ENCODE results near the gene SOBP.
A peak's percentile ranks its signal among the peaks of the same experiment; 100 is the strongest.
"Not testable (repeated sequence)": the region's sequence is repeated elsewhere in the genome, so short reads cannot be mapped to it uniquely, and the experiment has no call there.

Gene SOBP, protein sequence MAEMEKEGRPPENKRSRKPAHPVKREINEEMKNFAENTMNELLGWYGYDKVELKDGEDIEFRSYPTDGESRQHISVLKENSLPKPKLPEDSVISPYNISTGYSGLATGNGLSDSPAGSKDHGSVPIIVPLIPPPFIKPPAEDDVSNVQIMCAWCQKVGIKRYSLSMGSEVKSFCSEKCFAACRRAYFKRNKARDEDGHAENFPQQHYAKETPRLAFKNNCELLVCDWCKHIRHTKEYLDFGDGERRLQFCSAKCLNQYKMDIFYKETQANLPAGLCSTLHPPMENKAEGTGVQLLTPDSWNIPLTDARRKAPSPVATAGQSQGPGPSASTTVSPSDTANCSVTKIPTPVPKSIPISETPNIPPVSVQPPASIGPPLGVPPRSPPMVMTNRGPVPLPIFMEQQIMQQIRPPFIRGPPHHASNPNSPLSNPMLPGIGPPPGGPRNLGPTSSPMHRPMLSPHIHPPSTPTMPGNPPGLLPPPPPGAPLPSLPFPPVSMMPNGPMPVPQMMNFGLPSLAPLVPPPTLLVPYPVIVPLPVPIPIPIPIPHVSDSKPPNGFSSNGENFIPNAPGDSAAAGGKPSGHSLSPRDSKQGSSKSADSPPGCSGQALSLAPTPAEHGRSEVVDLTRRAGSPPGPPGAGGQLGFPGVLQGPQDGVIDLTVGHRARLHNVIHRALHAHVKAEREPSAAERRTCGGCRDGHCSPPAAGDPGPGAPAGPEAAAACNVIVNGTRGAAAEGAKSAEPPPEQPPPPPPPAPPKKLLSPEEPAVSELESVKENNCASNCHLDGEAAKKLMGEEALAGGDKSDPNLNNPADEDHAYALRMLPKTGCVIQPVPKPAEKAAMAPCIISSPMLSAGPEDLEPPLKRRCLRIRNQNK

DNA sequence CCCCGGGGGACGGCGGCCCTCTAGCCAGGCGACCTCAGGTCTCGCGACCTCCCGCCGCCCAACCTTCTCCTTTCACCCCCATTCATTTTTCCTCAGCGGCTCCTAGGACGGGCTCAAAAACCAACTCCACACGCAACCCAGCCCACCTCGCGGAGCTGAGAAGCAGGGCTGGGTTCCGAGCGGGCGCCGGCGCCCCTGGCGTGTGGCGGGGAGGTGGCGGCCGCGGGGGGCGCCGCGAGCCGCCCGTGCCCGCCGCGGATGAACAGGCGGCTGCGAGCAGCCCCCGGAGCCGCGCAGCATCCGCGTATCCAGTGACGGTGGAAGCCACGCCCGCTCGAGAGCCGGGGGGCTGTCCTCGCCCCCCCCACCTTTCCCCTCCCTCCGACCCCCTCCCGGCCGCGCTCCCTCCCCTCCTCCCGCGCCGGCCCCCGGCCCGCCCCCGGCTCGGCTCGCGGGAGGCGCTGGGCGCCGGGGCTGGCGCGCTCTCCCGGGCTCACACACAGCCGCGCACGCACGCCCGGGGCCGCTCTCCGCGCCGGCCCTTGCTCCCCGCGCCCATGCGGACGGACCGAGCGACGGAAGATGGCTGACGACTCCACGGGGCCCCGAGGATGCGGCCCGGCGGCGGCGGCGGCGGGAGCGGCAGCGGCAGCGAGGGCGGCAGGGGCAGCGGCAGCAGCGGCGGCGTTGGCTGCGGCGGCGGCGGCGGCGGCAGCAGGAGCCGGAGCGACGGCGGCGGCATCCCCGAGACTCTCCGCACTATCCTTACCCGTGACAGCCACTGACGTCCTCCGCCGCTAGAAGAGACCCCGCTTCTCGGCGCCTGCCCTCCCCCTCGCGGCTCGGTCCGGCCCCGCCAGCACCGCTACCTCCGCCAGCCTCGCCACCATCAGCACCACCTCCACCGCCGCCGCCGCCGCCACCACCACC is at the start of gene SOBP:
Gene SOBP (plus strand): TSS at position 482 of the 930 bp plus-strand sequence. CDS start 500 bp downstream, outside the sequence.
- peak in 1 of 4 experiments; percentile 28 for DNase-seq (ENCODE audit: low read depth in 4 of 4, low spot score in 1 of 4)

DNA sequence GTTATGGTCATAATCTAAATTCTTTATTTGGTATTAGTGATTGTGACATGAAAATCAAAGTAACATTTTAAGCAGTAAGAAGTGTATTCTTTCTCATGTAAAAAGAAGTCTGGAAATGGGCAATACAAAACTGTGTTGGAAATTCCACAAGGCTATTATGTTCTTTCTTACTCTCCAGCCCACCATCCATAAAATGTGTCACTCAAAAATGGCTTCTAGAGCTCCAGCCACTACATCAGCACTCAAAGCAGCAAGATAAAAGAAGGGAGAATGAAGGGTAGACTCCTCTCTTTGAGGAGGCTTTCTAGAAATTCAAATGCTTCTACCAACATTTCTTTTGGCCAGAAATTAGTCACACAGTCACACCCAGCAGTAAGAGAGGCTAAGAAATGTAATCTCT is 49.0 kb upstream of the SOBP start:
- DNase-seq (ENCODE audit: low read depth in 4 of 4, low spot score in 1 of 4), result no peak

DNA sequence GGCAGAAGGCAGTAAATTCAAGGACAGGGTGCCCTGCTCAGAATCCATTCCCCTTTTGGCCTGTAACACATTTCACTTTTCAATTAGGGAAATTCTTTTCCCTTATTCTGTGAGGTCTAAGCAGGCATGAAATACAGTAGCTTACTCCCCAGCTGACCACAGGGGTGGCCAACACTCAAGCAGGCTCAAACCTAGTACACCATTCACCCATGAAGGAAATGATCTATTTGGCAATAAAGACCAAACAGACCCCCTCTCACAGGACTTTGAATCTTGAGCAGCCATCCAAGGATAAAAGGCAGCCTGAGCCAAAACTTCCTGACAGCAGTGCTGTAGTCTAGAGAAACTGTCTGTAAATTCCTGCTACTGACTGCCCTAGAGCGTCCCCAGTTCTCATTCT is 48.2 kb upstream of the SOBP start:
- no peak for DNase-seq (ENCODE audit: low read depth in 4 of 4, low spot score in 1 of 4)

DNA sequence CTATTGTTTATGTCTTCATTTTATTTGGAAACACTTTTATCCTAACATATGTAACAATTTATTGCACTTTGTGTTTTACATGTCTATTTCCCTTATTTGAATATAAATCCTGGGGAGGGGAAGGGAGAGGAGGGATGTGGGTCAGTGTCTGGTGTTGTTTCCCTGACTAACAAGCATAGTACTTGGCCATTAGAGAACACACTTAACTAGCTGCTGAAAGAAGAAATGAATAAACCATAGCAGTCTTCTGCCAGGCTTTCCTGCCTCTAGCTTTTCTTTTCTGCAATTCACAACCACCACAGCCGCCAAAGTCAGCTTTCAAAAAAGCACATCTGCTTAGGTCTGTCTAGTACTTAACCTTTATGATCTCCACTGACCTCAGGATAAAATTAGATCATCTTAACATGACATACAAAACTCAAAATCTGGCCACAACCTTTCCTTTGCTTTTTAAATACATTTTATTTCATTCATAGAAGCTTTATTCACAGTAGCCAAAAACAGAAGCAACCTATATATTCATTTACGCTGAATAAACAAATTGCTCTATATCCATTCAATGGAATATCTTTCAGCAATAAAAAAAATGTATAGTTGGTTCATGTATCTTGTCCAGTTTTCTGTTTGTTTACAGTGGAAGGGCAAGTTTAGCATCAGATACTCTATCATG is 46.8 kb upstream of the SOBP start:
- DNase-seq (ENCODE audit: low read depth in 4 of 4, low spot score in 1 of 4), result no peak

DNA sequence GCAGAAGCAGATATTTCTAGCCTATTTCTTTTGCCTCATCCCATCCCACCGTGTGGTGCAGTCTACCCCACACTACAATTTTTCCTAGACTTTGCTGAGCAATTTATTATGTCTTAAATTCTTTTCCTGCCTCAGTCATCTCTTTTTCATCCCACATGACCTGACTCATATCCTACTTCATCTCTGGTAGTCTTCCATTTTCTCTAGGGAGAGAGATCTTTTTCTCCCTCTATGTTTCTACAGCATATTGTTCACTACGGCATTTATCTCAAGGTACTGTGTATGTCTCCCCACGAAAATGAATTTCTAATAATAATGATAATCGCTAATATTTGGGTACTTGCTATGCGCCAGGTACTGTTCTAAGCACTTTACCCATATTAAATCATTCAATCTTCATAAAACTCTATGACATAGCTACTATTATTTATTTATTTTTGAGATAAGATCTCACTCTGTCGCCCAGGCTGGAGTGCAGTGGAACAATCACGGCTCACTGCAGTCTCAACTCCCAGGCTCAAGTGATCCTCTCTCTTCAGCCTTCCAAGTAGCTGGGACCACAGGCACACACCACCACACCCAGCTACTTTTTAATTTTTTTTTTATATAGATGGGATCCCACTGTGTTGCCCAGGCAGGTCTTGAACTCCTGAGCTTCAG is 46.2 kb upstream of the SOBP start:
- no peak for DNase-seq (ENCODE audit: low read depth in 4 of 4, low spot score in 1 of 4)

DNA sequence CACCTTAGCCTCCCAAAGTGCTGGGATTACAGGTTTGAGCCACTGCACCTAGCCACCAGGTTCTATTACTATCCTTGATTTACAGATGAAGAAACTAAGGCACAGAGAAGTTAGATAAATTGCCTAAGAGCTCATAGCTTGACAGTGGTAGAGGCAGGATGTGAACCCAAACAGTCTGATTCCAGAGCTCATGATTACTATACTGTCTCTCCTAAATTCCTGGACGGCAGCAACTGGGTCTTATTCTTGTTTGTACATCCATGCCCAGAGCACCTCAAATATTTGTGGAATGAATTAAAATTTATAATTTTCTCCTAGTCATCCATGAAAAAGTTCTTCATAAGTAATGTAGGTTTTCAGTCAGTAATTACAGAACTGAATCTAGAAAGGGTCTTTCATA is 45.6 kb upstream of the SOBP start:
- no peak for DNase-seq (ENCODE audit: low read depth in 4 of 4, low spot score in 1 of 4)

DNA sequence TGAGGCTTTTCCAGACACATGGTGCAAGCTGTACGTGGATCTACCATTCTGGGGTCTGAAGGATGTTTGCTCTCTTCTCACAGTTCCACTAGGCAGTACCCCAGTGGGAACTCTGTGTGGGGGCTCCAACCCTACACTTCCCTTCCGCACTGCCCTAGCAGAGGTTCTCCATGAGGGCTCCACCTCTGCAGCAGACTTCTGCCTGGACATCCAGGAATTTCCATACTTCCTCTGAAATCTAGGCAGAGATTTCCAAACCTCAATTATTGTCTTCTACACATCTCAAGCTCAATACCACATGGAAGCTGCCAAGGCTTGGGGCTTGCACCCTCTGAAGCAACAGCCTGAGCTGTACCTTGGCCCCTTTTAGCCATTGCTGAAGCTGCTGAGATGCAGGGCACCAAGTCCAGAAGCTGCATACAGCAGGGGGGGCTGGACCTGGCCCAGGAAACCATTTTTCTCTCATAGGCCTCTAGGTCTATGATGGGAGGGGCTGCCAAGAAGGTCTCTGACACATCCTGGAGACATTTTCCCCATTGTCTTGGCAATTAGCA is 42.2 kb upstream of the SOBP start:
- no peak for DNase-seq (ENCODE audit: low read depth in 4 of 4, low spot score in 1 of 4)

DNA sequence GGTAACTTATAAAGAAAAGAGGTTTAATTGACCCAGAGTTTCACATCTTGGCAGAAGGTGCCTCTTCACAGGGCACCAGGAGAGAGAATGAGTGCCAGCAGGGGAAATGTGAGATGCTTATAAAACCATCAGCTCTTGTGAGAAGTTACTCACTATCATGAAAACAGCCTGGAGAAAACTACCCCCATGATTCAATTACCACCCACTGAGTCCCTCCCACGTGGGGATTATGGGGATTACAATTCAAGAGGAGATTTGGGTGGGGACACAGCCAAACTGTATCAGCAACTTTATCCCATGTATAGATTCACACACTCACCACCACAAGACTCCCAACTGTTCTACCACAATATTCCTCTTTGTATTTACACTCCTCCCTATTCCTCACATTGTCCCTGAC is 41.1 kb upstream of the SOBP start:
- no peak for DNase-seq (ENCODE audit: low read depth in 4 of 4, low spot score in 1 of 4)

DNA sequence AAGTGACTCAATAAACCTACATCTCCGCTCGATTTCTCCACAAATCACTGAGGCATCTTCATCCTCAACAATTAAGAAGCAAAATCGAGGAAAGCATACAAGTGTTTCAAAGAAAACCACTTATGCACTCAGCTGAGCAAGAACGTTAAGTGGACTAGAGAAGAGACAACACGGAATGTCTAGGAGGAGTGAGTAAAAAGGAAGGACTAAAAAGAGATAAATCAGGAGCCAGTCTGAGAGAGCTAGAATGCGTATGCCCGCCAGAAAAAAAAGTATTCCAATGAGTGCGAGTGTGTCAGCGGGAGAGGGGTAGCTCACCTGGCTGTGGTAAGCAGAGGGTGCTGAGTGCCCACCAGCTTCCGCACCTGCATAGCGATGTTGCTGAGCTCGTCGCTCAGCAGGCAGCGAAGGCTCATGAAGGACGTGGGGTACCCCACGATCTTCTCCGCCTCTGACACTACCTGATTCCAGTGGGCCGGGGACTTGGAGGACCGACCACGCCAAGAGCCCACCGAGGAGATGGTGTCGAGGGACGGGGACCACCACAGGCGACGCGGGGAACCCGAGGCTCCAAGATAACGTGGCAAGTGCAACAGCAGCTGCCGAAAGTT is 31.1 kb upstream of the SOBP start:
- DNase-seq (ENCODE audit: low read depth in 4 of 4, low spot score in 1 of 4), result peak in 2 of 4 experiments; percentile 4 to 12

DNA sequence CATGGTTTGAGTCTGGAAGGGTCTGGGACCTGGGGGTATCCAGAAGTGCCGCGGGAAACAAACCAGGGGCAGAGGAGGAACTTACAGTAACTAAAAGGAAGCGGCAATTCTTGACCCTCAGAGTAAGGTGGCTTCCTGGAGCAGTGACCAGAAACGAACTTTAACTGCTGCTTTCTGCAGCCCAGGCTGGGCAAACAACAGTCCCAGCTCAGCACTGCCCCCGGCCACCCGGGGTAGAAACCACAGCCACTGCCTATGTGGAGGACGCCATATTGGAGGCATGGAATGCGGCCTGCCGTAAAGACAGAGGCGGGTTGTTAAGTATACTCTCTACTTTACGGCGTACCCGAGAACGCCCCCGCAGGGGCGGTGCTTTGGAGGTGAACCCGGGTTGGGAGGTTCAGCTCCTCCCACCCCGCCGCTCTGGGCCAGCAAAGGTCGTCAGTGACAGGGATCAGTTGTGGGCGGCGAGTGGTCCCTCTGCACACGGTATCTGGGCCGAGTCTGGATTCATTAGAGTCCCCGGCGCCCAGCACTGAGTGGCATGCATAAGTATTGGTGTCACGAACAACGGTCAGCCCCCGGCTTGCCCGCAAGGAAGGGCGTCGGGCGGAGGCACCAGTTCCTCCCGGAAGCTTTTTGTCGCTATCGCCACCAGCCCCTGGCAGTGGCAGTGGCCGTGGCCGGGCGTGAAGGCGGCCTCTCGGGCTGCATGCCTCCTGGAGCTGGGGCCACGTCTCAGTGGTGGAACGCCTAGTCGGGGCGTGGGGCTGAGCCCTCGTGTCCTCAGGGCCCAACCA is 30.4 kb upstream of the SOBP start, which contains the start of gene PDSS2:
Gene PDSS2 (minus strand): TSS at position 282 of the 800 bp plus-strand sequence. CDS start 279 bp downstream, at position 3.
- DNase-seq (ENCODE audit: low read depth in 4 of 4, low spot score in 1 of 4), result peak; percentile 92 to 99 (median 96)

DNA sequence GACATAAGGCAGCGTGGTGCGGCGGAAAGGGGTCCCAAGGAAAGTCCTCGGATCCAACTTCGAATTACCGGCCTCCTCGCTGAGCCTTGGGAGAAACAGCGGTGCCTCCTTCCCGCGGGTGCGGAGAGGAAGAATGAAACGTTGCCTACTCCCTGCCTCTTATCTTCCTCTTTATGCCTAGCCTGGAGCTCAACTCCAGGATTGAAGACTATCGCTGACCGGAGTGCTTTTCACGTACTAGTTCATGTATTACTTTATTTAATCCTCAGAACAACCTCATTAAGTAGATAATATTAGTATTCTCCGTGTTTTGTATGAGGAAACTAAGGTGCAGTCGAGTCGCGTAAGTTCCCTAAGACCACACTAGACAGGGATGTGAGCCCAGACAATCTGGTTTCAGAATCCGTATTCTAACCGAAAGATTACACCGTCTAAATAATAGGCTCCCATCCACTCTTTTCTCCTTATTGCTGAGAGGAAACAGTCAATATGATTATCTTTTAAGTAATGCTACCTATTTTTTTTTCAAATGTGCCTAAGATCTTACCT is 29.8 kb upstream of the SOBP start:
- no peak for DNase-seq (ENCODE audit: low read depth in 4 of 4, low spot score in 1 of 4)

DNA sequence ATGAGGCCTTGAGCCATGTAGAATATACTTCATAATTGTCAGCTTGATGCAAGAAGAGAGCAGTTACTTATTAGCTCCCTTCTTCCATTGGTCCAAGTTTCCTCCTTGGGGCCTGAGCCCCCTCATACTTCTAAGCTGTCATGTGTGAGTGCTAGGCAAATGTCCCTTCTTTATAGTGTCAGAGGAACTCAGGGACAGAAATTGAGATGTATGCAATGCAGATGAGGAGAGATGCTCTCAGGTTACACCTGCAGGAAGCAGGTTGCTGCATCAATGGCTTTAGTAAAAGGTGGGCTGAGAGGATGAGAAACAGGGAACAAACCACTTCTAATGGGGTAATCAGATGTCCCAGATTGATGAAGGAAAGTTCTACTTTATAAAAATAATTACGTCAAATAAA is 23.9 kb upstream of the SOBP start:
- no peak for DNase-seq (ENCODE audit: low read depth in 4 of 4, low spot score in 1 of 4)

DNA sequence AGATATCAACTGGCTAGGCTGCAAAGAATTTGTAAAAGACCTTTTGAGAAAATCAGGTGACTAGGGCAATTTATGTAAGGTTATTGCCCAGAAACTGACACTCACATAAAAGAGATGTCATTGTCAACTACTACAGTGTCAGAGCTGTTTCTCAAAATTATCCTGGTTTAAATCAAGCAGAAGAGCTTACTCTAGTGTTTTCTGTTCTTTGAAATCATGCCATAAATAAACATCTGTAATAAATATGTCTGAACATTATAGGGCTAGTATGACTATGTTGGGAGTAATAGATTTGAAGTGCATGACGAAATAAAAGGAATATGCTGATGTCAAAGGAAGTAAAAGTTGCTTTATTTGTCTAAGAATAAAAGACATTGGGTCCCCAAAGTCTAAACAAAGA is 19.6 kb upstream of the SOBP start:
- no peak for DNase-seq (ENCODE audit: low read depth in 4 of 4, low spot score in 1 of 4)

DNA sequence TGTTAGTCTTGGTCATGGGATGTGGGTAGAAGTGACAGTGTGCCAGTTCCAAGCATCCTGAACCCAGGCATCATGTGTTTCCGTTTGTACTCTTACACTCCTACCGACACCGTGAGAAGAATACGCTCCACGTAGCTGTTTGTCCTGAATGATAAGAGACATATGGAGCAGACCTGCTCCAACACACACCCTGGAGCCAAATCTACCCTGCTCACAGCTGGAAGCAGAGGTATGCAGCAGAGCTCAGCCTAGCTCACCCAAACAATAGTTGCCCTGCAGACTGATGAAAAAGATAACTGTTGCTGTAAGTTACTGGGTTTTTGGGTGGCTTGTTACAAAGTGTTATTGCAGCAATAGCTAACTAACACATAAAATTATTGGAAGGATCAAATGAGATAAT is 16.3 kb upstream of the SOBP start:
- DNase-seq (ENCODE audit: low read depth in 4 of 4, low spot score in 1 of 4), result no peak

DNA sequence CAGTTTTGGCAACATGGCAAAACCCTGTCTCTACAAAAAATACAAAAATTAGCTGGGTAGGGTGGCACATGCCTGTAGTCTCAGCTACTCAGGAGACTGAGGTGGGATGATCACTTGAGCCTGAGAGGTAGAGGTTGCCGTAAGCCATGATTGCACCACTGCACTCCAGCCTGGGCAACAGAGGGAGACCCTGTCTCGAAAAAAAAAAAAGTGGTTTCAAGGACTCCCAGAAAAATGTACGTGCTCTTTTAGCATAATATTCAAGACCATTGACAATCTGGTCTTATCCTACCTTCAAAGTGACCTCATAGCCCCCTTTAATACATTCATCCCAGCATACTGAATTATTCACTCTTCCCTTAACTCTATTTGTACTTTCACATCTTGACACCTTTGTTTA is 14.6 kb upstream of the SOBP start:
- DNase-seq (ENCODE audit: low read depth in 4 of 4, low spot score in 1 of 4), result not testable (repeated sequence)

DNA sequence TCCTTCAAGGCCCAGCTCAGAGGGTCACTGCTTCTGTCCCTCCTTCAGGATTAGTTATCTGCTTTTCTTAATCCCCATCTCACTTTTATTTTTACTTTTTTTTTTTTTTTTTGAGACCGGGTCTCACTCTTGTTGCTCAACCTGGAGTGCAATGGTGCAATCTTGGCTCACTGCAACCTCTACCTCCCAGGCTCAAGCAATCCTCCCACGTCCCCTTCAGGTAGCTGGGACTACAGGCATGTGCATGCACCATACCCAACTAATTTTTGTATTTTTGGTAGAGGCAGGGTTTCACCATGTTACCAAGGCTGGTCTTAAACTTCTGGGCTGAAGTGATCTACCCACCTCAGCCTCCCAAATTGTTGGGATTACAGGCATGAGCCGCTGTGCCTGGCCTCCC is 14.1 kb upstream of the SOBP start:
- not testable (repeated sequence) for DNase-seq (ENCODE audit: low read depth in 4 of 4, low spot score in 1 of 4)

DNA sequence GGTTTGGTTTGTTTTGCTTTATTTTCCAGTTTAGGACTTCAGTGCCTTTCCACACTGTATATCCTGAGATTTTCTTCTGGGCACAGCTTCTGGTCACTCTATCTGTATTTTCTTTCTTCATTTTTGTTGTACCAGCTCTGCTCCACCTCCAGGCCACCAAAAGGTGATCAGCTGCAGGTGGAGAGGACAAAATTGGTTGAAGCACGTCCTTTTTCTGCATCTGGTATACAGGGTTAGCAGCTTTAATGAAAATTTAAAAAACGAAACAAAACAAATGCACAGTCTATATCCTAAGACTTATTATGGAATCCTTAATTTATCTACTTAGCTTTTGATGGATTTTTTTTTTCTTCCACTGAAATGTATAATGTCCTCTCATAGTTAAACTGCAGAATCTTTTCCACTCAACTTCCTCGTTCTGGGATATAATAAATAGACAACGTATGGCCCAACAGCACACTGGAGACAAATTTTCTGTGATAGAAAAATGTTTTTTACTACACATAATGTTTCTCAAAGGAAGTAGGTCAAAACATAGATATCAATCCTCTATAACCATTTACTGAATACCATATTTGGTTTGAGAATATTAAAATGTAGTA is 10.7 kb upstream of the SOBP start:
- DNase-seq (ENCODE audit: low read depth in 4 of 4, low spot score in 1 of 4), result no peak

DNA sequence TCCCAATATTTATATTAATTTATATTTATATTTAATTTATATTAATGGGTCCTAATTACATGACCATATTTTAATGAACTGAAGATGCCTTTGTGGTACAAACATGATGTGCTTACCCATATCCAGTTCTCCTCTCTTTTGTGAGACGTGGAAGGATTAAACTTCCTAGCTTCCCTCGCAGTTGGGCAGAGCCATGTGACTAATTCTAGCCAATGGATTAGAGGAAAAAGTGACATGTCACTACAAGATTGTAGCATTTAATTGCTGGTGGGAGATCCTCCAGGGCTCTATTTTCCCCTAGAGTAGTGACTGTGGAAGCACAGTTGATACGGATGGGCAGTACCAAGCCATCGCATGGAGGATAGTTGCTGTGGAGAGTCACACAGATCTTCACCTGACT is 4.8 kb upstream of the SOBP start:
- DNase-seq (ENCODE audit: low read depth in 4 of 4, low spot score in 1 of 4), result no peak
